Transverse colon (tissue), 4 donors: ENCODE measurements around the gene ILKAP.

Source experiments
- CTCF ChIP-seq, 5 experiments: fragments of 200-600 bp in 3 of 5; fragments of 450-650 bp in 2 of 5; sonication (generic) in 3 of 5; IDR thresholded peaks; 1 replicate in 2 of 5; 2 replicates in 3 of 5; pipeline ENCODE4 v1.5.1; 2016 to 2017; ENCODE audit warnings: antibody characterized with exemption in 5 of 5, inconsistent platforms in 3 of 5, mild to moderate bottlenecking in 2 of 5, moderate library complexity in 1 of 5
- POLR2A ChIP-seq: fragments of 450-650 bp; IDR thresholded peaks from one replicate; pipeline ENCODE4 v1.6.1; 2016; ENCODE audit warnings: antibody characterized with exemption, mild to moderate bottlenecking, moderate library complexity
- POLR2AphosphoS5 ChIP-seq, 3 donors: sonication (generic); formaldehyde crosslinking; IDR thresholded peaks; one replicate each; pipeline ENCODE4 v1.6.1; 2016; ENCODE audit warnings: antibody characterized with exemption in 3 of 3

- TF ChIP-seq CTCF (IDR thresholded peaks at IDR 0.05) (no peak), POLR2AphosphoS5 (IDR thresholded peaks at IDR 0.05) (no peak), POLR2A (no peak)
Observed at GRCh38 chr2:238233625-238234024, 30.1 kb upstream of the ILKAP start.
